Left colon (tissue), 2 donors: ENCODE results near the gene FSD2. TPM values are rescaled to one million over a fixed set of nuclear protein-coding genes. Genes with fewer than 3 reads are reported as not detected.
"Not testable (repeated sequence)": the region's sequence is repeated elsewhere in the genome, so short reads cannot be mapped to it uniquely, and the experiment has no call there.

Source experiments
- ATAC-seq: fragments of 200-7000 bp; cut with Tn5 transposase; one replicate; pipeline ENCODE4 v1.9.1; 2020; ENCODE audit warnings: mild to moderate bottlenecking, moderate library complexity
- DNase-seq, 2 donors: peaks; one replicate each; pipeline ENCODE4 v3.0.0-alpha.2; 2020
- intact Hi-C, 2 donors: fragments of 100-400 bp; cut with DNase I in 1 of 2; cut with micrococcal nuclease in 1 of 2; formaldehyde crosslinking; loops; one replicate each; pipeline versions ENCODE4 v1.11.2 to v1.14.0; 2022; cut with DNase I, micrococcal nuclease
- total RNA-seq, 2 donors: library from RNA; stranded (reverse); fragmentation: NEBNext Ultra II Directional; extraction: Animal tissue kit (Norgen Biotek cat#: 25700); gene quantifications; one replicate each; pipeline ENCODE4 v1.2.1, GENCODE V29; 2021
- donor health status: DM: no; HTN: no; CAD: no.
- donor health status: DM: yes; HTN: yes; CAD: no.

FSD2 gene
- total RNA-seq, 2 donors from 2014 or later, result not detected

GRCh38 chr15:82831894-82832600 lies 26.2 kb upstream of the FSD2 start:
- no peak for DNase-seq
- intact Hi-C loops, result no loop called here
- no peak for ATAC-seq

GRCh38 chr15:82830427-82831173 lies 24.7 kb upstream of the FSD2 start:
- ATAC-seq (no peak), DNase-seq (no peak)
- intact Hi-C loops, result no loop called here

- ATAC-seq, result no peak
- intact Hi-C loops, result no loop called here
- no peak for DNase-seq
Observed at GRCh38 chr15:82829234-82829633, 23.4 kb upstream of the FSD2 start.

DNA sequence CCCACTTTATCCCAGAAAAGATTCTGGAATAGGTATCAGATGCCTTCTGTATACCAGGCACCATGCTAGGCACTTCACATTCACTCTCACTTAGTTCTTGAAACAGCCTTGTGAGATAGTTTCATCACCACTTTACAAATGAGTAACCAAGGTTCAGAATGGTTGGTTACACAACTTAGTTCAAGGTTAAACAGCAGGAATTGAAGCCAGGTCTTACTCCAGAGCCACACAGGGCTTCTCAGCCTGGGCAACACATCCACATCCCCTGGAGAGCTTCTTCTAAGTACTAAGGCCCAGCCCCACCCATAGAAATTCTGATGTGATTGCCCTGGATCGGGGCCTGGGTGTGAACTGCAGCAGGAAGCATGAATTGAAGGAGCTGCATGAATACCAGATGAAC lies 22.2 kb upstream of the FSD2 start:
- intact Hi-C loops, result no loop called here
- DNase-seq, result no peak
- ATAC-seq, result peak; percentile 31

GRCh38 chr15:82823049-82823448 lies 17.2 kb upstream of the FSD2 start:
- ATAC-seq, result no peak
- no peak for DNase-seq
- intact Hi-C loops, result no loop called here

- DNase-seq, intact Hi-C loops, ATAC-seq: not testable (repeated sequence)
Observed at GRCh38 chr15:82821851-82822250, 16.0 kb upstream of the FSD2 start.

DNA sequence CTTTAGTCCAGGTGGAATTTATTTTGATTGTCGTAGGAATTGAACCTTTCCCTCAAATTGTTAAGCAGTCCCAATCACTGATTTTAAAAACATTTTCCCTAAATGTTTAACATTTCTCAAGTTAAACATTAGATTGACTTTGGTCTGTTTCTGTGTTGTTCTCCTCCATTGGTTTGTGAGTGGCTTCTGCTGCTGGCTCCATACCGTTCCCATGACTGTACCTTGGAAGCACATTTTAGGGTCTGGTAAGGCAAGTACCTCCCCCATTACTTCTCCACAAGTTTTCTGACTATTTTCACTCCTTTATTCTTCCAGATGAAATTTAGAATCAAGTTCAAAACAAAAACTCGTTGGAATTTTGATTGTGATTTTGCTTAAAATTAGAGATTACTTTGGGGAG lies 15.5 kb upstream of the FSD2 start:
- ATAC-seq, intact Hi-C loops: not testable (repeated sequence)

DNA sequence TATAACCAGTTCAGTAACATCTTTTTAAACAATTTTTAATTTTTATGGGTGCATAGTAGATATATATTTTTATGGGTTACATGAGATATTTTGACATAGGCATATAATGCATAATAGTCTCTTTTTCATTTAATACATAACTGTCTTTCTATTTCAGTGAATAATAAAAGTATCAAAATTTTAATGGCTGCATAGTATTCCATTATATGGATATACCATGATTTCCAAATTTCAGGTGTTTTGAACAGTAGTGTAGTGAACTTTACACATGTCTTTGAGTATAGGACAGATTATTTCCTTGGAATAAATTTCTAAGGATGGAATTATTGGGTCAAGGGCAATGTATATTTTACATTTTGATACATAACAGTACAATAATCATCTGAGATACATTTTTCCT lies 14.3 kb upstream of the FSD2 start:
- intact Hi-C loops, result no loop called here
- ATAC-seq, result no peak
- DNase-seq, result no peak

More for the DNA sequence above, 15.5 kb upstream of the FSD2 start:
- not testable (repeated sequence) for DNase-seq

DNA sequence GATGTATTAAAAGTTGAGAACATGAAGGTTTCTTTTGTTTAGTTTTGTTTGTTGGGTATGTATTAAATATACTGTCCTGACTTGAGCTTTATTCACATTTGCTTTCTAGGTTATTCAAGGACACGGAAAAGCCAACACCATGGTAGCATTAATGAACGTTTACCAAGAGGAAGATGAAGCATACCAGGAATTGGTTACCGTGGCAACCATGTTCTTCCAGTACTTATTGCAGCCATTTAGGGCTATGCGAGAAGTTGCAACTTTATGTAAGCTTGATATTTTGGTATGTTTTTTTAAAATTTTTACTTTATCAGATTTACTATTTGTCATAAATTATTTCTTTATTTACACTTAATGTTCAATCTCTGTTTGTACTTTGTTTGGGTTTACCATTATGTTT lies 7.1 kb upstream of the FSD2 start:
- ATAC-seq, result no peak
- intact Hi-C loops, result no loop called here
- DNase-seq, result no peak

- ATAC-seq, result no peak
- DNase-seq, result no peak
- intact Hi-C loops, result no loop called here
Observed at GRCh38 chr15:82810890-82811426, 5.1 kb upstream of the FSD2 start.

DNA sequence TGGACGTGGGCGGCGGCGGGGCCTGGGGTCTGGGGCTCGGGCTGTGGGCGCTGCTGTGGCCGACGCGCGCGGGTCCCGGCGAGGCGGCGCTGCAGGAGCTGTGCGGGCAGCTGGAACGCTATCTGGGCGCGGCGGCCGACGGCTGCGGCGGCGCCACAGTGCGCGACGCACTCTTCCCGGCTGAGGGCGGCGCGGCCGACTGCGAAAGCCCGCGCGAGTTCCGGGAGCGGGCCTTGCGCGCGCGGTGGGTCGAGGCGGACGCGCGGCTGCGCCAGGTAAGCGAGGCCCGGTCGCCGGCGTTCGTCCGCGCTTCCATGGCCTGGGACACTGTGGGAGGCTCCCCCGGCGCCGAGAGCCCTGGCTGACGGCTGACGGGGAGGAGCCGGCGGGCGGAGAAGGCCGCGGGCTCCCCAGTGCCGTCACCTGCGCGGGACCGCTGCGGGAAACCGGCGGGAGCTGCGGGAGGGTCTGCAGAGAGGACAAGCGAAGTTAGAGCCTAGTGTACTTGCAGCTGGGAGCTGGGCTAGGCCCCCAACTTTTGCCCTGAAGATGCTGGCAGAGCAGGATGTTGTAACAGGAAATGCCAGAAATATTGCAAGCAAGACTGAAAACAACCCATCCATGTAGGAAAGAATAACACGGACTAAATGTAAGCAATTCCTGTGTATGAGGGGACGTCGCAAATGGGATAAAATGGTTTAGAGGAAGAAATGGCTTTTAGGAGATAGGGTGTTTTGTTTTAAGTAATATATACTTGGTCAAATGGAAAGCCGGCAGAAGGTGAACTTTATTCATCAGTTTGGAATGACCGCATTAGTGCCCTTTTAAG lies 4.4 kb upstream of the FSD2 start:
- DNase-seq (peak; percentile 27 to 52), ATAC-seq (peak; percentile 46)
- intact Hi-C loops, result no loop called here

- peak; percentile 97 to 99 for DNase-seq
- peak; percentile 96 for ATAC-seq
- intact Hi-C loops, result no loop called here
Observed at GRCh38 chr15:82809308-82810060, 3.6 kb upstream of the FSD2 start, which contains the start of gene WHAMM. Gene WHAMM, plus strand, starts transcription at chr15:82809628. Its CDS starts 99 bp downstream, at chr15:82809727.

DNA sequence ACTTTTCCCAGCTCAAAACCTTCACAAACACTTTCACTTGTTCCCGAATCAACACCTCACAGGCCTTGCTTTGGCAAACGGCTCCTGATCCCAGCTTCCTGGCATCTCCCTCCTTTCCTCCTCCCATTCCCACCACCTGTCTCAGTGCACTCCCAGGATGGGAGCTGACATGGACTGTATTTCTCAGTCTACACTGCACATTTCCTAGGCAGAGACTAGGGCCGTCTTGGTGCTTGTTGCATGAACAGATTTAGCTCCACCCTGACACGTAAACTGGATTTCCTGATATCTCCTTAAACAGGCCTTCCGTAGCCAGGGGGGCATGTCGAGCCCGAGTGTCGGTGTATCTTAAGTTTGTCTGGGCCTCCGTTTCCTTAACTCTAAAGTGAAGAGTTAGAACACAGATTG lies 2.8 kb upstream of the FSD2 start:
- DNase-seq, result peak in 1 of 2 donors; percentile 19
- peak; percentile 23 for ATAC-seq
- intact Hi-C loops, result no loop called here

DNA sequence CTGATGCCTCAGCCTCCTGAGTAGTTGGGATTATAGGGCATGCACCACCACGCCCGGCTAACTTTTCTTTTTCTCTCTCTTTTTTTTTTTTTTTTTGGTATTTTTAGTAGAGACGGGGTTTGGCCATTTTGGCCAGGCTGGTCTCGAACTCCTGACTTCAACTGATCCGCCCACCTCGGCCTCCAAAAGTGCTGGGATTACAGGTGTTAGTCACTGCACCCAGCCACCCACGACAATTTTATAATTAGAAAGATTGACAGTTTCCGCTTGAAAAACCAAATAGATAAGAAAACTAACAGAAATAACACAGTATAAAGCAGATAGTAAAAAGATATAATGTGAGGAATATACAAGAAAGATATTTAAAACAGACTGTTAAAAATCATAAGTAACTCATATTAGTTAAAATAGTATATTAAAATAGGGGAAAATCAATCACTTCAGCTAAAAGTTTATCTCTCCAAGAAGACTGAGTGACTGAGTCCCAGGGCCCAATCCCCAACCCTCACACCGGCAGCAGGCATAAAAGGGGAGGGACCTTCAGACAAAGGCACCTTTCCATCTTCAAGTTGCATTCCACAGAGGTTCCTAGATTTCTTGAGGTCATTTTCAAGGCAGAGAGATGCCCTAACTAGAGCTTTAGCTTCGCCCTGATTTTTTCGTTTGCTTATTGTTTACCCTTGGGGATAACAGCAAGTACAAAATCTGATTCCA lies 2.2 kb upstream of the FSD2 start:
- intact Hi-C loops, result no loop called here
- DNase-seq (no peak), ATAC-seq (no peak)

- no peak for DNase-seq
- intact Hi-C loops, result no loop called here
Observed at GRCh38 chr15:82804575-82804949, 1.3 kb downstream of the FSD2 start.

DNA sequence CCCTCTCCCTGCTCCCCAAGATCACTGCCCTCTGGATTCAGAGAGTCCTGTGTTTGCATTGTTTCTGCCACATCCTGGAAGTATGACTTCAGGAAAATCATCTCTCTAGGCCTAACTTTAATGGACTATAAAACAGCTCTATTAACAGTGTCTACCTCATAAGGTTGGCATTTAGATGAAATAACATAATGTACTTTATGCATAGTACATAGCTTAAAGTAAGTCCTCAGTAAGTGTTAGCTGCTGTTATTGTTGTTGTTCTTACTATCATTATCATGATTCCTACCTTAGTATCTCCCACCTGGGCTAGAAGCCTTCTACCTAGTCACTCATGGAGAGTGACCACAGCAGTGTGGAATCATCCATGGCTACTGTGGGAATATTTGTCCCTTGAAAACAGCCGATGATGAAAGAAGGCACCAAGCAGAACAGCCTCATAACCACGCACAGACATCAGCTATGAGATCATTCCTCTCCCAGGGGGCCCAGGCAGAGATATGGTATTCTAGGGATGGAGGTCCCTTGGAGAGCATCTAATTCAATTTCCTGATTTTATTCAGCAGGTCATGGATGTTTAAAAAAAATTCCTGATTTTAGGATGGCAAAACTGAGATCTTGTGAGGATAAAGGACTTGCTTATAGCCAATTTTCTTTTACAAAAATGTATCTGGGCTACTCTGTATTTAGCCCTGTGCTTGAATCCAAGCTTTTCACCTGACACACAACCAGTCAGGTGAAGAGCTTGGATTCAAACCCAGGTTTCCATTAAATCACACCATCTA lies 1.9 kb downstream of the FSD2 start:
- intact Hi-C loops, result no loop called here
- DNase-seq, result no peak
- no peak for ATAC-seq

More at GRCh38 chr15:82804575-82804949, 1.3 kb downstream of the FSD2 start:
- no peak for ATAC-seq

DNA sequence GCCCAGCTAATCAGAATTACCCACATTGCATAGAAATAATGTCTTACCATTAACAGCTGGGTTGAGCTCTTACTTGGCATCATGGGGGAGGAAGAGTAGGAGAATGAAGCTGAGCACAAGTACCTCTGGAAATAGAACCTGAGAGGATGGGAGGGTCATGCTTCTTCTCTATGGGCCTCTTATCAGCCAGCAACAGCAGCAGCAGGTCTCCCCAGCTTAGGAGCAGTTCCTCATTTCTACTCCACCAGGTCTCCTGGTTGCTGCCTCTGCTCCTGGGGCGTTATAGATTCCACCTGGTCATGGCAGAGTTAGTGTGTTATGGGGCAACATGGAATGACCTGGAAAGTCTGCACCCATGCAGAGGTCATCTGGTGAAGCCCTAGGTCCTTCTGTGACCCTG lies 3.4 kb downstream of the FSD2 start:
- ATAC-seq (no peak), DNase-seq (no peak)
- intact Hi-C loops, result no loop called here
